HepG2 (cell line): ENCODE results near the gene SND1.
A peak's percentile ranks its signal among the peaks of the same experiment; 100 is the strongest.

Source experiments
- POLR2A ChIP-seq, 2 experiments: IDR thresholded peaks; 2 replicates each; pipeline ENCODE4 v1.6.1; 2011; ENCODE audit warnings: low read depth in 2 of 2, low read length in 2 of 2, mild to moderate bottlenecking in 1 of 2, moderate library complexity in 1 of 2; ENCODE audit not compliant: insufficient read depth in 1 of 2
- RARA ChIP-seq: IDR thresholded peaks from 2 replicates; pipeline ENCODE4 v1.6.1; 2016; ENCODE audit warnings: missing genetic modification reagents, missing compliant biosample characterization
- RBM39 ChIP-seq: fragments of 200-400 bp; formaldehyde crosslinking; IDR thresholded peaks from one replicate; pipeline ENCODE4 v1.6.1; 2018; ENCODE audit warnings: antibody characterized with exemption, mild to moderate bottlenecking, low read depth, low read length; ENCODE audit not compliant: poor library complexity, severe bottlenecking
- SRF ChIP-seq: IDR thresholded peaks from 2 replicates; pipeline ENCODE4 v1.6.1; 2011; ENCODE audit warnings: mild to moderate bottlenecking, low read depth, low read length, moderate library complexity
- TARDBP ChIP-seq: sonication (generic); formaldehyde crosslinking; IDR thresholded peaks from 2 replicates; pipeline ENCODE4 v1.8.0; 2022; ENCODE audit warnings: mild to moderate bottlenecking, missing genetic modification reagents
- ZNF768 ChIP-seq: sonication (generic); formaldehyde crosslinking; IDR thresholded peaks from 2 replicates; pipeline ENCODE4 v1.4.0; 2020; ENCODE audit warnings: missing genetic modification reagents
- TF ChIP-seq, protein P1 (sequence below): sonication (generic); formaldehyde crosslinking; IDR thresholded peaks from 2 replicates; pipeline ENCODE4 v1.5.0; 2020; ENCODE audit warnings: mild to moderate bottlenecking, missing genetic modification reagents, moderate library complexity

DNA sequence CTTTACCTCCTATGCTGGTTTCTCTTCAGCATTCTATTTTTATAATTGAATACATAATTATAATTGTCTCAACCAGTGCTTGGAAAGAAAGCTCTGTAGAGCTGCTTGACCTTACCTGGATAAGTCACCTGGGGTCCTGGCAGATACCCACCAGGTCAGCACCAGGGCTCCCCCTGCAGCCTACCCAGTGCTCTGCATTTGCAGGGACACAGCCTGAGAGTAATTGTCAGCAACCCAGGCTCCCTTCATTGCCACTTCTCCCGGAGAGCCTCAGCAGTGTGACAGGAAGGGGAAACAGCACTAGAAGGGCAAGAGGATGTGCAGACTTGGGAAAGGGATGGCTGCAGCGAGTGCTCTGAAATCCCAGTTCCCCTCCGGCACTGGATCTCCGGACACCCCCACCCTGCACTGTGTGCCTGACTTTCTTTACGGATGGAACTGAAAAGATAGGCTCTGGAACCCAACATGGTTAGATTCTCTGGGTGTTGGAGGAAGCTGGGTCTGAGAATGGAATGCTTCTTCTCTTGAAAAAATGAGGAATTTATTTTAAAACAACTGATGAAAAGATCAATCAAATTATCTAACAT is 22.6 kb upstream of the SND1 start:
- TF ChIP-seq RBM39: no peak
- no peak for TF ChIP-seq RARA (CRISPR knock-in tag)
- no peak for TF ChIP-seq POLR2A (IDR thresholded peaks at IDR 0.05; ENCODE audit: insufficient read depth in 1 of 2, low read depth in 2 of 2, low read length in 2 of 2)
- TF ChIP-seq, protein P1, sequence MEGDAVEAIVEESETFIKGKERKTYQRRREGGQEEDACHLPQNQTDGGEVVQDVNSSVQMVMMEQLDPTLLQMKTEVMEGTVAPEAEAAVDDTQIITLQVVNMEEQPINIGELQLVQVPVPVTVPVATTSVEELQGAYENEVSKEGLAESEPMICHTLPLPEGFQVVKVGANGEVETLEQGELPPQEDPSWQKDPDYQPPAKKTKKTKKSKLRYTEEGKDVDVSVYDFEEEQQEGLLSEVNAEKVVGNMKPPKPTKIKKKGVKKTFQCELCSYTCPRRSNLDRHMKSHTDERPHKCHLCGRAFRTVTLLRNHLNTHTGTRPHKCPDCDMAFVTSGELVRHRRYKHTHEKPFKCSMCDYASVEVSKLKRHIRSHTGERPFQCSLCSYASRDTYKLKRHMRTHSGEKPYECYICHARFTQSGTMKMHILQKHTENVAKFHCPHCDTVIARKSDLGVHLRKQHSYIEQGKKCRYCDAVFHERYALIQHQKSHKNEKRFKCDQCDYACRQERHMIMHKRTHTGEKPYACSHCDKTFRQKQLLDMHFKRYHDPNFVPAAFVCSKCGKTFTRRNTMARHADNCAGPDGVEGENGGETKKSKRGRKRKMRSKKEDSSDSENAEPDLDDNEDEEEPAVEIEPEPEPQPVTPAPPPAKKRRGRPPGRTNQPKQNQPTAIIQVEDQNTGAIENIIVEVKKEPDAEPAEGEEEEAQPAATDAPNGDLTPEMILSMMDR (CRISPR knock-in tag): peak; percentile 88
- TF ChIP-seq TARDBP (CRISPR knock-in tag): no peak
- no peak for TF ChIP-seq SRF
- TF ChIP-seq ZNF768 (CRISPR knock-in tag): no peak
